GM19452 (cell line): ENCODE data around the gene ZNF331.
"Not testable (repeated sequence)": the region's sequence is repeated elsewhere in the genome, so short reads cannot be mapped to it uniquely, and the experiment has no call there.

ENCODE experiments used
- ATAC-seq: cut with Tn5 transposase; IDR thresholded peaks from one replicate; pipeline ENCODE4 v1.9.1; 2021; ENCODE audit not compliant: unreplicated experiment

ZNF331 gene

GRCh38 chr19:53537521-53538377, at the start of gene ZNF331:
ZNF331 (plus strand) TSS chr19:53538145; CDS start chr19:53569377, 31,232 bp downstream.
- peak; percentile 68 for ATAC-seq

GRCh38 chr19:53492153-53492552, 45.8 kb upstream of the ZNF331 start:
- no peak for ATAC-seq

- ATAC-seq, result not testable (repeated sequence)
Observed at GRCh38 chr19:53497311-53498023, 40.5 kb upstream of the ZNF331 start.

GRCh38 chr19:53498024-53498395, 39.9 kb upstream of the ZNF331 start:
- ATAC-seq, result not testable (repeated sequence)

- not testable (repeated sequence) for ATAC-seq
Observed at GRCh38 chr19:53503151-53503550, 34.8 kb upstream of the ZNF331 start.

- ATAC-seq, result not testable (repeated sequence)
Observed at GRCh38 chr19:53503671-53504364, 34.1 kb upstream of the ZNF331 start.

- ATAC-seq, result not testable (repeated sequence)
Observed at GRCh38 chr19:53504365-53504703, 33.6 kb upstream of the ZNF331 start.

- no peak for ATAC-seq
Observed at GRCh38 chr19:53504885-53505284, 33.1 kb upstream of the ZNF331 start.

- ATAC-seq, result no peak
Observed at GRCh38 chr19:53506728-53507127, 31.2 kb upstream of the ZNF331 start.

- ATAC-seq, result no peak
Observed at GRCh38 chr19:53507523-53508442, 30.2 kb upstream of the ZNF331 start.

GRCh38 chr19:53509443-53509842, 28.5 kb upstream of the ZNF331 start:
- ATAC-seq, result no peak

GRCh38 chr19:53509845-53510244, 28.1 kb upstream of the ZNF331 start:
- no peak for ATAC-seq

- no peak for ATAC-seq
Observed at GRCh38 chr19:53511357-53511756, 26.6 kb upstream of the ZNF331 start.

GRCh38 chr19:53511933-53512374, 26.0 kb upstream of the ZNF331 start:
- ATAC-seq, result no peak

GRCh38 chr19:53515047-53515446, 22.9 kb upstream of the ZNF331 start:
- not testable (repeated sequence) for ATAC-seq

- ATAC-seq, result no peak
Observed at GRCh38 chr19:53517114-53517741, 20.7 kb upstream of the ZNF331 start.

GRCh38 chr19:53518121-53518520, 19.8 kb upstream of the ZNF331 start:
- no peak for ATAC-seq

- no peak for ATAC-seq
Observed at GRCh38 chr19:53518716-53519115, 19.2 kb upstream of the ZNF331 start.

- ATAC-seq, result no peak
Observed at GRCh38 chr19:53519446-53519845, 18.5 kb upstream of the ZNF331 start.

- no peak for ATAC-seq
Observed at GRCh38 chr19:53520163-53520546, 17.8 kb upstream of the ZNF331 start.
